HT-29 (cell line): Measurements from ENCODE around the gene TMEM223. TPM values are rescaled to one million over a fixed set of nuclear protein-coding genes. Genes with fewer than 3 reads are reported as not detected.
"Not testable (repeated sequence)": the region's sequence is repeated elsewhere in the genome, so short reads cannot be mapped to it uniquely, and the experiment has no call there.

Experiments
- DNase-seq: peaks from one replicate; pipeline ENCODE4 v3.0.0-alpha.2; 2015; ENCODE audit warnings: low spot score
- total RNA-seq: library from RNA; depleted of rRNA; stranded (reverse); fragments of >200 nt; shearing (Covaris generic); gene quantifications from 2 replicates; pipeline ENCODE4 v1.2.3, GENCODE V29; 2014

Gene TMEM223
- total RNA-seq, 1 experiment from 2014 or later, result 77.3 TPM

GRCh38 chr11:62801071-62801470 lies 9.3 kb upstream of the TMEM223 start:
- DNase-seq, result no peak

- DNase-seq, result no peak
Observed at GRCh38 chr11:62799486-62799885, 7.7 kb upstream of the TMEM223 start.

GRCh38 chr11:62796281-62796680 lies 4.5 kb upstream of the TMEM223 start:
- no peak for DNase-seq

- DNase-seq, result no peak
Observed at GRCh38 chr11:62794201-62794775, 2.5 kb upstream of the TMEM223 start.

- no peak for DNase-seq
Observed at GRCh38 chr11:62792202-62792575, 383 bp upstream of the TMEM223 start.

- no peak for DNase-seq
Observed at GRCh38 chr11:62789576-62789975, 2.2 kb downstream of the TMEM223 start.

- no peak for DNase-seq
Observed at GRCh38 chr11:62788991-62789390, 2.8 kb downstream of the TMEM223 start.

GRCh38 chr11:62787005-62787759 lies 4.6 kb downstream of the TMEM223 start, which contains the start of gene TMEM179B:
TSS of gene TMEM179B (plus strand) at chr11:62787402. CDS start at chr11:62787432, 30 bp downstream.
- DNase-seq, result peak; percentile 99

GRCh38 chr11:62786318-62787004 lies 5.3 kb downstream of the TMEM223 start:
- DNase-seq, result peak; percentile 94

GRCh38 chr11:62782753-62783152 lies 9.1 kb downstream of the TMEM223 start:
- no peak for DNase-seq

GRCh38 chr11:62778441-62778840 lies 13.4 kb downstream of the TMEM223 start:
- DNase-seq, result no peak

GRCh38 chr11:62777389-62777788 lies 14.4 kb downstream of the TMEM223 start:
- no peak for DNase-seq

GRCh38 chr11:62775646-62776045 lies 16.2 kb downstream of the TMEM223 start:
- DNase-seq, result no peak

- DNase-seq, result no peak
Observed at GRCh38 chr11:62774407-62774806, 17.4 kb downstream of the TMEM223 start.

- peak; percentile 100 for DNase-seq
Observed at GRCh38 chr11:62771144-62772021, 20.4 kb downstream of the TMEM223 start, which contains the start of gene TAF6L. TSS of gene TAF6L (plus strand) at chr11:62771396. CDS start at chr11:62775784, 4,388 bp downstream.

GRCh38 chr11:62770778-62771143 lies 21.0 kb downstream of the TMEM223 start:
- DNase-seq, result no peak

GRCh38 chr11:62760867-62761227 lies 31.0 kb downstream of the TMEM223 start:
- not testable (repeated sequence) for DNase-seq

GRCh38 chr11:62757846-62758788 lies 33.7 kb downstream of the TMEM223 start:
- no peak for DNase-seq

- no peak for DNase-seq
Observed at GRCh38 chr11:62755086-62755615, 36.7 kb downstream of the TMEM223 start.
